ENCODE data around the gene SLC2A11. TPM values are rescaled to one million over a fixed set of nuclear protein-coding genes. Genes with fewer than 3 reads are reported as not detected.
A peak's percentile ranks its signal among the peaks of the same experiment; 100 is the strongest.

Gene SLC2A11
- total and polyA plus RNA-seq, 10 of the 15 experiments (the other 5 are each of a cell fraction or from before 2014, with no cell fraction given), result 0.98 to 18.3 (median 8.6) TPM

GRCh38 chr22:23833017-23833751 lies 24.5 kb upstream of the SLC2A11 start:
- Histone ChIP-seq H4K20me1 (ENCODE audit: control insufficient read depth, insufficient read depth) (peaks cover 2% of the 10 kb centered on the region; the same call in 1 of the 2 replicates), H2AFZ (ENCODE audit: control insufficient read depth, low read depth, low read length) (no peak overlapping the region), H3K79me2 (ENCODE audit: control insufficient read depth, insufficient read depth, low read length) (peaks cover 2% of the 10 kb centered on the region), H3K27me3 (replicated peaks in 1 of 2; ENCODE audit: control insufficient read depth in 2 of 2, insufficient read depth in 2 of 2, low read length in 1 of 2) (no peaks in the 10 kb centered on the region), H3K9me3 (replicated peaks; ENCODE audit: control insufficient read depth, insufficient read depth, low read length) (no peaks in the 10 kb centered on the region), H3K36me3 (ENCODE audit: control insufficient read depth in 2 of 2, insufficient read depth in 2 of 2, low read length in 1 of 2) (peaks cover 26 to 50% of the 10 kb centered on the region in 2 experiments), H3K4me3 (no peak overlapping the region), H3K9ac (ENCODE audit: control insufficient read depth, insufficient read depth, low read length) (no peak overlapping the region), H3K27ac (ENCODE audit: control insufficient read depth, insufficient read depth) (no peak overlapping the region), H3K4me2 (ENCODE audit: control insufficient read depth, insufficient read depth) (no peak overlapping the region), H3K4me1 (ENCODE audit: control insufficient read depth, insufficient read depth, low read length) (peaks cover 12% of the 10 kb centered on the region)
- intact Hi-C loops (cut with micrococcal nuclease; ENCODE audit: unreplicated experiment) (no loop called here), in situ Hi-C loops (cut with MboI) (no loop called here)
- TF ChIP-seq POLR2A (IDR thresholded peaks at IDR 0.05; ENCODE audit: low read depth, low read length), result peak; percentile 25
- no peak for TF ChIP-seq ZBTB40 (IDR thresholded peaks at IDR 0.05; ENCODE audit: borderline replicate concordance)
- CTCF ChIA-PET, result no interaction called here
- RAD21 ChIA-PET (ENCODE audit: unreplicated experiment), result no interaction called here
- SMC1A ChIA-PET (ENCODE audit: uncharacterized antibody, unreplicated experiment), result no interaction called here
- no peak for ATAC-seq
- no peak for DNase-seq (ENCODE audit: low read depth, low spot score)
- BruUV-seq (replicated peaks), result no TSS peak
- WGBS (ENCODE audit: insufficient coverage, insufficient replicate concordance, low lambda C conversion rate, missing lambda C conversion rate), result 92% methylated on average over 16 of the region's 16 CpGs
- POLR2A ChIA-PET, result interaction anchor here (1.0 kb wide), 1 partner anchor 10 kb away, joined by 3 read pairs; no protein-coding TSS in a partner anchor
- FAIRE-seq, result no peak

Measured in GM12878 (cell line).